Activated T-helper 9 cell treated with anti-CD3 and anti-CD28 coated beads, Interleukin-2, amount 50 U/mL, for 16 hours (primary cell): ENCODE measurements around the gene HSP90B1.

Source experiments
- DNase-seq: peaks from one replicate; pipeline ENCODE4 v3.0.0-alpha.2; 2020; ENCODE audit warnings: low read depth

The HSP90B1 gene

GRCh38 chr12:103930034-103930786 is at the start of gene HSP90B1:
TSS of gene HSP90B1 (plus strand) at chr12:103930410. CDS start at chr12:103930516, 106 bp downstream.
- peak; percentile 100 for DNase-seq

DNA sequence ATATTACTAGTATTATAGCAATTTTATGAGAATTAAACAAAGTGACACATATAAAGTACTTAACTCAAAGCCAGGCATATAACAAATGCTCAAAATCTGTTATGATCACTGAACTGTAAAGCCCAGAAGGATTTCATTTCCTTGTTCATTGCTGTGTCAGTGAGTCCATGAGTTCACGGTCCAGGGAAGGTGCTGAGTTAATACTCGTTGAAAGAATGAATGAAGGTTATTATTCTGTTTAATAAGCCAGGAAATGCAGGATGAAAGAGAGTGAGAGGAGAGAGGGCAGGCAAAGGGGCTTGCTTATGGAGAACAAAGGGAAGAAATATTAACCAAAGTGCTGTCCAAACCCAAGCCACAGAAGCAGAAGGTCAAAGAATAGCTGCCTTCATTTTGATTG is 48.9 kb upstream of the HSP90B1 start:
- DNase-seq, result no peak

GRCh38 chr12:103882861-103883596 is 47.2 kb upstream of the HSP90B1 start:
- DNase-seq, result no peak

DNA sequence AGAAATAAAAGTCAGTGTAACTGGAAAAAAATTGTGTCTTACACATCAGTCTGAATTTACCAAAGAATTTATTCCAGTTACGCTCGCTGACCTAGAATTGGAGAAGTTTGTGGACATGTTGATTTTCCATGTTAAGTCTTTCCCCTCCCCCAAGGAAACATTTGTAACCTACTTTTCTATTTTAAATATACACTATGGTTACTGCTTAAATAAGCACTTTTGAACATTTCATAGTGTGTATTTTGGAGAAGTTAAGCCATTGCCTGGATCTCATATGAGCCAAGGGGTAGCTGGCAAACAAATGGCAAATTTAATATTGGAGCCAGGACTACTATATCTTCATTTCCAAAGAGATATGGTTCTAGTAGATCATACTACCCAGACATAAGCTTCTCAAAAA is 46.3 kb upstream of the HSP90B1 start:
- DNase-seq, result no peak

DNA sequence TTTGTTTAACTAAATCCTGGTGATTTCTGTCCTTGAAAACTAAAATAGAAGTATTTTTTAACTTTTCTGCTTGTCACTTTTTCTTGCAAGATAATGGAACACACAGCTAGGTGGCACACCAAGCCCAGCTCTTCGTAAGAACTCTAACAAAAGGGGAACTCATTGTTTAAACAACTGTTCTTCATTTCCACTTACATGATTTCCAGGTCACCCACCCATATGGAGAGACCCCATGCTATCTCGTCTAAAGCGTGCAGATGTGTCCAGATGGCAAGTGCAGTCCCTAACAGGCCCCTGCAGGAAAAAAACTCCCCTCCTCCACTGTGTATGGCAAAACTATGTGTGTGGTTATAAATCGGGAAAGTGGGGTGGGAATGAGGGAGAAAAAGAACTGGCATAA is 45.9 kb upstream of the HSP90B1 start:
- DNase-seq, result no peak

GRCh38 chr12:103886195-103886797 is 43.9 kb upstream of the HSP90B1 start:
- no peak for DNase-seq

- no peak for DNase-seq
Measured at GRCh38 chr12:103887738-103888137, 42.5 kb upstream of the HSP90B1 start.

GRCh38 chr12:103897316-103897715 is 32.9 kb upstream of the HSP90B1 start:
- no peak for DNase-seq

DNA sequence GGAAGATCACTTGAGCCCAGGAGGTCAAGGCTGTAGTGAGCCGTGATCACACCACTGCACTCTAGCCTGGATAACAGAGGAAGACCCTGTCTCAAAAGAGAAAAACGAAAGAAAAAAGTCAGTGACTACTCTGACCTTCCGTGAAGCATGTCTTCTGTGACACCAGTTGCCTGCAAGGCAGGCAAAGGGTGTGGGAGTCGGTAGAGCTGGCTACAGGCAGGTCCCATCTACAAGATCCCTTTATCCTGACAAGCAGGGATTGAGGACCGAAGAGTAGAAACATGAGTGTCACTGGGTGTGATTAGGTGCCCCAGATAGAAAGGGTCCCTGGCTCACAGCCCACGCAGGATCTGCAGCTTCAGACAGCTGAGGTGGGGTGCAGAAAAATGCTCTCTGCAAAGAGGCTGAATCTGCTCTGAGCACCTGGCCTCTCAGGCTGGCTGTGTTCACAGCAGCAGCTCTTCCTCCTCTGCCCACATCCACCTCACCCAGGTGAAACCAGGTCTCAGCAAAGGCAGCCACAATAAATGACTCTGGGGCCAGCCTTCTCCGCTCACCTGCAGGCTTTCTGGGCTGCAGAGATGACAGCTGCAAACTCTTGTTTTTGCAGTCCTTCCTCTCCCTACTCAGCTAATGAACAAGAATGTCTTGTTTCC is 28.6 kb upstream of the HSP90B1 start:
- no peak for DNase-seq

- no peak for DNase-seq
Measured at GRCh38 chr12:103903993-103904392, 26.2 kb upstream of the HSP90B1 start.

- no peak for DNase-seq
Measured at GRCh38 chr12:103905730-103906349, 24.4 kb upstream of the HSP90B1 start.

GRCh38 chr12:103908246-103908541 is 22.0 kb upstream of the HSP90B1 start:
- DNase-seq, result no peak

DNA sequence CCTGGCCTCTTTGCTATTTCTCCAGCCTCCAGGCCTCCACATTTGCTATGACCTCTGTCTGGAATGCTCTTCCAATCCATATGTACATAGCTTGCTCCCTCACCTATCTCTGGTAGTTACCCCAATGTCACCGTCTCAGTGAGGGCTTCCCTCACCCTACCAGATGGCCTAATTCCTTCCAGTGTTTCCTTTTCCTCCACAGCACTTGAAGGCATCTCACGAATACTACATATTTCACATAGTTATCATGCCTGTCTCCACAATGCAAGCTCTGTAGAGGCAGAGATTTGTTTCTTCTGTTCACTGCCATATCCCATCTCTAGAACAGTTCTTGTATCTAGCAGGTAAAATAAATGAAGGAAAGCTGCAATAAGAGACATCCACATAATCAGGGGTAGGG is 21.3 kb upstream of the HSP90B1 start:
- DNase-seq, result no peak

GRCh38 chr12:103909811-103910210 is 20.4 kb upstream of the HSP90B1 start:
- DNase-seq, result no peak

DNA sequence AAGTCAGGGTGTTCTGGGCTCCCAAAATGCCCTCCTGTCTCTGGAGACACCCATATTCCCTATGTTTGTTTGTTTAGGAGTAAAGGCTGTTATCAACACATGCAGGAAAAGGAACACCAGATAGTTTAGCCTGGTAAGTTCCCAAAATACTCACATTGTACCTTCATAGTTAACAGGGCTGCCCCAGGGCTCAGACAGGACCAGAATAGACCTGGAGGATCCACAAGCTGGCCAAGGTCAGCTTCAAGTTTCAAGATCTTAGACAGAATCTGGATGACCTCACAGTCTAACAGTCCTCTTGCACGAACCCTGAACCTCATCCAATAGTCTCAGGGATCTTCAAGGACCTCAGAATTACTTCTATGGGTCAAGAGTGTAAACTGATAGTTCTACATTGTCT is 18.1 kb upstream of the HSP90B1 start:
- no peak for DNase-seq

DNA sequence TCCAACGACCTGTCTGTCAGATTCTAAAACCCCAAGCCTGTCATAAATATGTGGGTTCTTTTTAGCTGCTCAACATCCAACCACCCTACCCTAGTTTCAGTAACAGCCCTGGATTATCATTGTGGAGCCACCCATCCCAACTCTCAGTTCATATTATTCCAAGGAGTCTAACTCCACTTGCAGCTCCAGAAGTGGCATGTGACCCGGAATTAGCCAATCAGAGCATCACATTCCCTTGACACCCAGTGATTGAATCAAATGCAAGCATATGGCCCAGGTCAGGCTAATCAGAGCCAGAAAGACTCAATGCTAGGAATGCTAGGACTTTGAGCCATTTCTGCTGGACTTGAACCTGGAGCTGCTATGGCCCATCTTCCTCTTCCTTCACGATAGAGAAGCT is 17.1 kb upstream of the HSP90B1 start:
- no peak for DNase-seq

GRCh38 chr12:103915306-103915705 is 14.9 kb upstream of the HSP90B1 start:
- DNase-seq, result no peak

GRCh38 chr12:103917873-103918272 is 12.3 kb upstream of the HSP90B1 start:
- DNase-seq, result no peak

- DNase-seq, result peak; percentile 30
Measured at GRCh38 chr12:103924761-103925641, 5.2 kb upstream of the HSP90B1 start.

GRCh38 chr12:103928682-103929045 is 1.5 kb upstream of the HSP90B1 start:
- peak; percentile 29 for DNase-seq

- DNase-seq, result peak; percentile 64
Measured at GRCh38 chr12:103929046-103929783, 995 bp upstream of the HSP90B1 start.
